Astrocyte (in vitro differentiated cells and primary cell): ENCODE results near the gene TNKS1BP1. TPM values are rescaled to one million over a fixed set of nuclear protein-coding genes. Genes with fewer than 3 reads are reported as not detected.

Experiments
- DNase-seq: peaks from one replicate; pipeline ENCODE4 v3.0.0-alpha.2; 2010; ENCODE audit warnings: low read depth
- FAIRE-seq: peaks from 2 replicates; lab custom pipeline; 2011; peaks lifted over from hg19 to GRCh38; lab: Jason Lieb, UNC
- H2AFZ ChIP-seq: 2 replicates; pipeline ENCODE4 v1.6.0; 2012; ENCODE audit warnings: low read depth, low read length, inconsistent platforms
- H3K27ac ChIP-seq: 2 replicates; pipeline ENCODE4 v1.5.1; 2011; ENCODE audit warnings: low read depth, low read length, inconsistent platforms
- H3K27me3 ChIP-seq: 2 replicates; pipeline ENCODE4 v1.6.0; 2011; ENCODE audit warnings: low read length, inconsistent platforms; ENCODE audit not compliant: insufficient read depth
- H3K36me3 ChIP-seq: 2 replicates; pipeline ENCODE4 v1.5.1; 2011; ENCODE audit warnings: low read length, inconsistent platforms; ENCODE audit not compliant: insufficient read depth
- H3K4me1 ChIP-seq: 2 replicates; pipeline ENCODE4 v1.5.1; 2011; ENCODE audit warnings: low read length, inconsistent platforms; ENCODE audit not compliant: insufficient read depth
- H3K4me2 ChIP-seq: 2 replicates; pipeline ENCODE4 v1.6.0; 2012; ENCODE audit warnings: low read length, inconsistent platforms
- H3K4me3 ChIP-seq: 2 replicates; pipeline ENCODE4 v1.5.1; 2011; ENCODE audit warnings: low read depth, mild to moderate bottlenecking, low read length, inconsistent platforms; ENCODE audit not compliant: insufficient read depth
- H3K79me2 ChIP-seq: 2 replicates; pipeline ENCODE4 v1.6.0; 2012; ENCODE audit warnings: mild to moderate bottlenecking, low read length, inconsistent platforms; ENCODE audit not compliant: insufficient read depth
- H3K9ac ChIP-seq: 2 replicates; pipeline ENCODE4 v1.6.0; 2012; ENCODE audit warnings: mild to moderate bottlenecking, low read length, inconsistent platforms
- H3K9me3 ChIP-seq: 2 replicates; pipeline ENCODE4 v1.5.1; 2012; ENCODE audit warnings: low read depth, mild to moderate bottlenecking, low read length, inconsistent platforms; ENCODE audit not compliant: insufficient read depth
- H4K20me1 ChIP-seq: 2 replicates; pipeline ENCODE4 v1.6.0; 2012; ENCODE audit warnings: low read length, inconsistent platforms; ENCODE audit not compliant: insufficient read depth
- H3K27ac Mint-ChIP-seq: one replicate; pipeline ENCODE4 v1.8.0; 2021; ENCODE audit warnings: mild to moderate bottlenecking, mixed read lengths; ENCODE audit not compliant: unreplicated experiment
- H3K27me3 Mint-ChIP-seq: one replicate; pipeline ENCODE4 v1.8.0; 2021; ENCODE audit warnings: low read depth, mixed read lengths; ENCODE audit not compliant: unreplicated experiment
- H3K36me3 Mint-ChIP-seq: one replicate; pipeline ENCODE4 v1.8.0; 2021; ENCODE audit warnings: low read depth, mixed read lengths; ENCODE audit not compliant: unreplicated experiment
- H3K4me1 Mint-ChIP-seq: one replicate; pipeline ENCODE4 v1.8.0; 2021; ENCODE audit warnings: low read depth, mixed read lengths; ENCODE audit not compliant: unreplicated experiment
- H3K4me3 Mint-ChIP-seq: one replicate; pipeline ENCODE4 v1.8.0; 2021; ENCODE audit warnings: mild to moderate bottlenecking, moderate library complexity, mixed read lengths; ENCODE audit not compliant: unreplicated experiment
- H3K9me3 Mint-ChIP-seq: one replicate; pipeline ENCODE4 v1.8.0; 2021; ENCODE audit warnings: mild to moderate bottlenecking, mixed read lengths; ENCODE audit not compliant: unreplicated experiment
- CTCF ChIP-seq: IDR thresholded peaks from 2 replicates; pipeline ENCODE4 v1.5.1; 2011; ENCODE audit warnings: low read depth, mild to moderate bottlenecking, inconsistent platforms, low read length, moderate library complexity; ENCODE audit not compliant: insufficient read depth
- EZH2 ChIP-seq: IDR thresholded peaks from 2 replicates; pipeline ENCODE4 v1.6.1; 2012; ENCODE audit warnings: mild to moderate bottlenecking, low read length, inconsistent platforms; ENCODE audit not compliant: insufficient read depth
- total RNA-seq: library from RNA; stranded (reverse); gene quantifications from 2 replicates; pipeline ENCODE4 v1.2.1, GENCODE V29; 2021

Gene TNKS1BP1
- total RNA-seq, 1 donor from 2014 or later = 149 TPM

- H3K79me2 ChIP-seq = no peaks in the 10 kb centered on the region
- H3K9me3 ChIP-seq = peaks cover 10% of the 10 kb centered on the region
- H3K27ac ChIP-seq = no peak overlapping the region
- FAIRE-seq (no peak), DNase-seq (no peak)
- no peaks in the 10 kb centered on the region for H4K20me1 ChIP-seq
- TF ChIP-seq CTCF = no peak
- no peak for TF ChIP-seq EZH2
- Mint-ChIP-seq H3K4me3 (no peak overlapping the region), H3K27me3 (peaks cover 20% of the 10 kb centered on the region), H3K4me1 (no peaks in the 10 kb centered on the region), H3K27ac (no peak overlapping the region), H3K36me3 (no peaks in the 10 kb centered on the region), H3K9me3 (peaks cover 6% of the 10 kb centered on the region)
- no peak overlapping the region for H3K4me2 ChIP-seq
- H3K4me3 ChIP-seq = no peak overlapping the region
- H3K9ac ChIP-seq = no peak overlapping the region
- no peaks in the 10 kb centered on the region for H3K36me3 ChIP-seq
- no peak overlapping the region for H2AFZ ChIP-seq
- H3K27me3 ChIP-seq = peaks cover 5% of the 10 kb centered on the region
- no peaks in the 10 kb centered on the region for H3K4me1 ChIP-seq
Observed at GRCh38 chr11:57348636-57349313, 24.0 kb upstream of the TNKS1BP1 start.

- Histone ChIP-seq H3K36me3 (no peaks in the 10 kb centered on the region), H4K20me1 (no peaks in the 10 kb centered on the region), H3K4me1 (no peaks in the 10 kb centered on the region), H3K9me3 (peaks cover 10% of the 10 kb centered on the region), H3K4me2 (no peak overlapping the region), H3K79me2 (no peaks in the 10 kb centered on the region), H3K4me3 (no peak overlapping the region), H3K9ac (no peak overlapping the region), H3K27ac (no peak overlapping the region), H3K27me3 (peaks cover 1% of the 10 kb centered on the region), H2AFZ (no peak overlapping the region)
- FAIRE-seq (no peak), DNase-seq (no peak)
- Mint-ChIP-seq H3K4me3 (no peak overlapping the region), H3K27me3 (peaks cover 20% of the 10 kb centered on the region), H3K4me1 (no peaks in the 10 kb centered on the region), H3K36me3 (no peaks in the 10 kb centered on the region), H3K27ac (no peak overlapping the region), H3K9me3 (peaks cover 6% of the 10 kb centered on the region)
- TF ChIP-seq CTCF (no peak), EZH2 (no peak)
Observed at GRCh38 chr11:57348052-57348451, 23.3 kb upstream of the TNKS1BP1 start.

GRCh38 chr11:57347336-57347735 lies 22.6 kb upstream of the TNKS1BP1 start:
- TF ChIP-seq CTCF = no peak
- no peak for TF ChIP-seq EZH2
- no peak overlapping the region for H2AFZ ChIP-seq
- no peaks in the 10 kb centered on the region for H3K36me3 ChIP-seq
- no peaks in the 10 kb centered on the region for H3K4me1 ChIP-seq
- FAIRE-seq (no peak), DNase-seq (no peak)
- no peak overlapping the region for H3K9ac ChIP-seq
- H3K27ac Mint-ChIP-seq = no peak overlapping the region
- H3K36me3 Mint-ChIP-seq = no peaks in the 10 kb centered on the region
- H3K4me3 ChIP-seq = no peak overlapping the region
- no peaks in the 10 kb centered on the region for H4K20me1 ChIP-seq
- H3K27ac ChIP-seq = no peak overlapping the region
- H3K4me3 Mint-ChIP-seq = no peak overlapping the region
- peaks cover 10% of the 10 kb centered on the region for H3K9me3 ChIP-seq
- peaks cover 24% of the 10 kb centered on the region for H3K27me3 Mint-ChIP-seq
- H3K9me3 Mint-ChIP-seq = peaks cover 6% of the 10 kb centered on the region
- H3K79me2 ChIP-seq = no peaks in the 10 kb centered on the region
- no peak overlapping the region for H3K4me2 ChIP-seq
- no peaks in the 10 kb centered on the region for H3K27me3 ChIP-seq
- no peaks in the 10 kb centered on the region for H3K4me1 Mint-ChIP-seq
